HG03095 (cell line): ENCODE data around the gene CSTF2T.
"Not testable (repeated sequence)": the region's sequence is repeated elsewhere in the genome, so short reads cannot be mapped to it uniquely, and the experiment has no call there.

Experiments
- ATAC-seq: cut with Tn5 transposase; IDR thresholded peaks from one replicate; pipeline ENCODE4 v1.9.1; 2021; ENCODE audit warnings: moderate library complexity; ENCODE audit not compliant: unreplicated experiment

The CSTF2T gene

DNA sequence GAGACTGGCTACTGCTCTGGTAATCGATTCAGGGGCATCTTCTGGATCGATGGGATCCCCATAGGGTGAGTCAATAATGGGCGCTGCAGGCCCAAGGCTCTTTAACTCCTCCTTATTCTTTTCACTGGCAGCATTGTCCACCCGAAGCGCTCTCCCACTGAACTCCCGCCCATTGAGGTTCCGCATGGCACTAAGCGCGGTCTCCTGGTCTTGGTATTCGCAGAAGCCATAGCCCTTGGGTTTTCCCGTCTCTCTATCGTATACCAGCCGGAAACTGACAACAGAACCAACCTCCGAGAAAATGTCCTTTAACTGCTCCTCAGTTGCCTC, 285 bp downstream of the CSTF2T start:
- peak; percentile 26 for ATAC-seq

- ATAC-seq = no peak
Measured at GRCh38 chr10:51698473-51699063, 827 bp downstream of the CSTF2T start.

GRCh38 chr10:51696251-51696650, 3.1 kb downstream of the CSTF2T start:
- ATAC-seq = no peak

- ATAC-seq = no peak
Measured at GRCh38 chr10:51694086-51694768, 5.2 kb downstream of the CSTF2T start.

DNA sequence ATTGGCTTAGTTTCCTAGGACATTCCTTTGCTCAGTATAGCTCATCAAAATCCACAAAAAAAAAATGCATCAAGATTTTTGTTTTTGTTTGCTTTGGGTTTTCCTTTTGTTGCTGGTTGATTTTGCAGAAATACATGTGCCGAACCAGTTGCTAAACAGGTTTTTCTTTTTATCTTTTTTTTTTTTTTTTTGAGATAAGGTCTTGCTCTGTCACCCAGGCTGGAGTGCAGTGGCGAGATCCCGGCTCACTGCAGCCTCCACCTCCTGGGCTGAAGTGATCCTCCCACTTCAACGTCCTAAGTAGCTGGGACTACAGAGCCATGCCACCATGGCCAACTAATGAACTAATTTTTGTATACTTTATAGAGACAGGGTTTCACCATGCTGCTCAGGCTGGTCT, 8.3 kb downstream of the CSTF2T start:
- no peak for ATAC-seq

DNA sequence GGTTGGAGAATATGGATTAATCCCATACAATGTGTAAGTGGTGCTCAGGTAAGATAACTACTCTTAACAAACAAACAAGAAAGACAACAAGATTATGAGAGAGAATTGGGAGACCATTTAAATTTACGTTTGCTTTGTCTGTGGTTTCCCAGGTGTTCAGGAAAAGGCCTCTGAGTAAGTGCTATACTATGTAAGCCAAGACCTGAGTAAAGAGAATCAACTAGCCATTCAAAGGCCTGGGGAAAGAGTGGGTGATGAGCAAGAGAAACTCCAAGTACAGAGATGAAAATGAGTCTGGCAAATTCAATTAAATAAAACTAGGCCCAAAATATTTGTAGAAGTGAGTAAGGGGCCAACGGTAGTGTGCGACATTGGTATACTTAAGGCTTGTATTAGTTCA, 9.9 kb downstream of the CSTF2T start:
- ATAC-seq = no peak

GRCh38 chr10:51688826-51689225, 10.6 kb downstream of the CSTF2T start:
- ATAC-seq = not testable (repeated sequence)

DNA sequence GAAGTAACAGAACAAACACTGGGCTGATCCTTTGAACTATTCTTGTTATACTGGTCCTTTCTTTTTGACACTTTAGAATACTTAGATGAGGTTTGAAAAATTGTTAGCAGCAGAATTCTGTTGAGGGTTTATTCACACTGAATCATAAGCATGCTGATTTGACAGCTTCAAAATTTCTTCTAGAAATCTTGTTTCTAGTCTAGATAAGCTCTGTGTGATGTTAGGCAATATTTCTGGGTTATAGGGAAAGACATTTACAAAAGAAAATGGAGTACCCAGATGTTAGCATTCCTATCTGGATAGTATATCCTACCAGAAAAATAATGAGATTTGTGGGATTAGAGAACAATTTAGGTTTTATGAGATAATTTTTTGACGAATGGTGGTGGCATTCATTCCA, 12.1 kb downstream of the CSTF2T start:
- ATAC-seq = no peak

DNA sequence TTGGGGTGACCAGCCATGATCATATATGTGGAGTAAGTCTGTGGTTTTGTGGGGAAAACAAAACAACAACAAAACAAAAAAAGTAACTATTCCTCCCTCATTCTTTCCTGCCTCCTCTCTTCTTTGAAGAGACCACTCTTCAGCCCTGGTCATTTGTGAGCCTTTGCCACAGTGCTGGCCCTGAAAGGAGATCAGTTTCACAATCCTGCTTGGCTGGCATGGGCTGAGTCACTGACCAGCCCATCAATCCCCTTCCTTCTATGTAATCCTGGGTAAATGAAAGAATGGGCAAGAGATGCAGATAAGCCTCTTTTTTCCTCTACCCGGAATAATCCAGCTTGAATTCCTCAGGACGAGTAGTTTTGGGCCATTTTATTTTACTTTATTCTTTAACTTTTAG, 13.6 kb downstream of the CSTF2T start:
- no peak for ATAC-seq

DNA sequence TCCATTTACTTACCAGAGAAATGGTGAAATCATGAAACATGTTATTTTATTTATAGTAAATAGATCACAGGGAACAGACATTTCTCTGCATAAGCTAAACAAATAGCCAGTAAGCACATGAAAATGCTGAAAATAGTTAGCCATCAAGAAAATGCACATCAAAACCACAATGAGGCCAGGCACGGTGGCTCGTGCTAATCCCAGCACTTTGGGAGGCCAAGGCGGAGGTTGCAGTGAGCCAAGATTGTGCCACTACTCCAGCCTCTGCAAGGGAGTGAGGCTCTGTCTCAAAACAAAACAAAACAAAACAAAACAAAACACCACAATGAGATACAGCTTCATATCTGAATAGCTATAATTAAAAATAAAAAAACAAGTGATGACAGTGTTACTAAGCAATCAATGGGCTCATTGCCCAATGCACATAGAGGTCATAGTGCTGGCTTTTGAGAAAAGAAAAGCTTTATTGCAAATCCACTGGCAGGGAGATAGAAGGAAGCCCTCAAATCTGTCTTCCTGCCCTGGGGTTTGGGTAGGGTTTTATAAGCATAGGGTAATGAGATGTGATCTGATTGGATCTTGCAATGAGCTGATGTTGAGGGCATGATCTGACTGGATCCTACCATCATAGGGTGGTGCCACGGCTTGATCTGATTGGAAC, 16.2 kb downstream of the CSTF2T start:
- ATAC-seq = no peak

- no peak for ATAC-seq
Measured at GRCh38 chr10:51679841-51680240, 19.6 kb downstream of the CSTF2T start.

- ATAC-seq = no peak
Measured at GRCh38 chr10:51675088-51675487, 24.3 kb downstream of the CSTF2T start.

GRCh38 chr10:51672039-51672535, 27.3 kb downstream of the CSTF2T start:
- no peak for ATAC-seq

DNA sequence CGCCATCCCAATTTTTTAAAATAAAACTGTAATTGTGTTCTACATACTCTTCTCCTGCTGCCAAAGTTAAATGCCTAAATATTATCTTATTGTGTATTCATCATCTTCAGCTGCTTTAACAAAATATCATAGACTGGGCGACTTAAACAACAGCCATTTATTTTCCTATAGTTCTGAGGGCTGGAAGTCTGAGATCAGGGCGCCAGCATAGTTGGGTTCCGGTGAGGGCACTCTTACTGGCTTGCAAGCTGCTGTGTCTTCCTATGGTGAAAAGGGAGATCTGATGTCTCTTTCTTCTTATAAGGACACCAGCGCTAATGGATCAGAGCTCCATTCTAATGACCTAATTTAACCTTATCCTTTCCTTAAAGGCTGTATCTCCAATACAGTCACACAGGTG, 30.4 kb downstream of the CSTF2T start:
- ATAC-seq = no peak

GRCh38 chr10:51668336-51668689, 31.1 kb downstream of the CSTF2T start:
- no peak for ATAC-seq

GRCh38 chr10:51667678-51668335, 31.6 kb downstream of the CSTF2T start:
- no peak for ATAC-seq

- no peak for ATAC-seq
Measured at GRCh38 chr10:51666456-51666855, 32.9 kb downstream of the CSTF2T start.

- no peak for ATAC-seq
Measured at GRCh38 chr10:51663086-51663485, 36.3 kb downstream of the CSTF2T start.

- no peak for ATAC-seq
Measured at GRCh38 chr10:51659344-51659743, 40.1 kb downstream of the CSTF2T start.

GRCh38 chr10:51658000-51658399, 41.4 kb downstream of the CSTF2T start:
- no peak for ATAC-seq

DNA sequence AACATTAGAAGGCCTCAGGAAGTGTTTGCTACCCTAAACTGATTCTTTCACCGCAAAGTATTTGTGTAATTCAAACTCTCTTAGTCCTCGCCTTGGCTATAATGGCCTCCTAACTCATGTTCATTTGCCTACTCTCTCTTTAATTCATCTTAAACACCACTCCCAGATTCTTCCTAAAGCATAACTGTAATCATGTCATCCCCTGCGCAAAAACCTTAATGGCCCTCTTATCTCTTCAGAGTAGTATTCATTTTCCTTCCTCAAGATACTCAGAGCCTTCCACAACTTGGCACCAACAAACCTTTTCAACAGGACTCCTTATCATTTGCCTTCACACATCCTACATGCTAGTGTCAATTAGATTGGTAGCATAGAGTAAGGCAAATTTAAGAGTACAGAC, 42.9 kb downstream of the CSTF2T start:
- no peak for ATAC-seq

DNA sequence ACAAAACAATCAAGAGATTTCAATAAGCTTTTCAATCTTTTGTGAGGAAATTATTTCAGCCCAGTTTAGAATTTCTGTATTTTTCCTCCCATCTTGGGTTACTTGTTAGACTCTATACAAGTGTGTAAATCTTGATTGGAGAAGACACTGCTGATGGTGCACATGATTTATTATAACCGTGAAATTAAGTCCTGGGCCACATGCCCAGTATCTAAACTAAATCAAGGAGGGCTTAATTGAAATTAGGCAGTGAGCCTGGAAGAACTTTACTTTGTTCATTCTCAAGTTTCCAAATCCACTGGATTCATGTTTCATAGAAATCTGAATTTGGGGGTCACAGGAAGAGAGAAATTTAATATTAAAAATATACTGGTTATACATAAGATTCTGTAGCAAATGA, 44.5 kb downstream of the CSTF2T start:
- ATAC-seq = no peak
